ENCODE data around the gene HIPK3. TPM values are rescaled to one million over a fixed set of nuclear protein-coding genes. Genes with fewer than 3 reads are reported as not detected.
A peak's percentile ranks its signal among the peaks of the same experiment; 100 is the strongest.

The HIPK3 gene
- total RNA-seq, 4 donors from 2014 or later: 292 to 331 (median 308) TPM

GRCh38 chr11:33264926-33265325 lies 7.7 kb downstream of the HIPK3 start:
- no peaks in the 10 kb centered on the region for H3K27me3 ChIP-seq
- no peak for ATAC-seq
- H3K4me3 ChIP-seq: no peak overlapping the region
- no peaks in the 10 kb centered on the region for H3K9me3 ChIP-seq
- peak overlapping the region in 1 of 4 donors; percentile 98 for H3K27ac ChIP-seq
- no peak for TF ChIP-seq CTCF (IDR thresholded peaks at IDR 0.05)
- TF ChIP-seq EP300 (IDR thresholded peaks at IDR 0.05): no peak
- no peak for TF ChIP-seq POLR2AphosphoS5 (IDR thresholded peaks at IDR 0.05)
- TF ChIP-seq POLR2A (IDR thresholded peaks at IDR 0.05): no peak
- H3K36me3 ChIP-seq: no peaks in the 10 kb centered on the region
- peaks cover 23 to 98% (median 55%) of the 10 kb centered on the region in 3 donors for H3K4me1 ChIP-seq

- peak; percentile 53 for ATAC-seq
- Histone ChIP-seq H3K4me1 (peaks cover 21 to 100% (median 61%) of the 10 kb centered on the region in 3 donors), H3K9me3 (no peaks in the 10 kb centered on the region)
These were observed 9.4 kb downstream of the HIPK3 start for GRCh38 chr11:33266393-33267215.

GRCh38 chr11:33268945-33269540 lies 11.9 kb downstream of the HIPK3 start:
- ATAC-seq: no peak
- H3K4me1 ChIP-seq: peaks cover 17 to 97% (median 45%) of the 10 kb centered on the region in 3 donors
- no peak overlapping the region for H3K27ac ChIP-seq
- no peaks in the 10 kb centered on the region for H3K27me3 ChIP-seq
- 72 to 79% methylated on average over 4 of the region's 4 CpGs for WGBS, 2 donors (ENCODE audit: low coverage in 1 of 2)
- no peak for TF ChIP-seq CTCF (IDR thresholded peaks at IDR 0.05)
- peak; percentile 14 for TF ChIP-seq POLR2AphosphoS5 (IDR thresholded peaks at IDR 0.05)
- no peaks in the 10 kb centered on the region for H3K9me3 ChIP-seq
- H3K36me3 ChIP-seq: no peaks in the 10 kb centered on the region
- no peak overlapping the region for H3K4me3 ChIP-seq

More at GRCh38 chr11:33266393-33267215, 9.4 kb downstream of the HIPK3 start:
- Histone ChIP-seq H3K4me3 (no peak overlapping the region), H3K27ac (peak overlapping the region in 2 of 4 donors; percentile 28 to 36), H3K36me3 (no peaks in the 10 kb centered on the region), H3K27me3 (no peaks in the 10 kb centered on the region)
- no peak for TF ChIP-seq CTCF (IDR thresholded peaks at IDR 0.05)
- TF ChIP-seq EP300 (IDR thresholded peaks at IDR 0.05): no peak
- no peak for TF ChIP-seq POLR2AphosphoS5 (IDR thresholded peaks at IDR 0.05)
- no peak for TF ChIP-seq POLR2A (IDR thresholded peaks at IDR 0.05)
- WGBS, 2 donors (ENCODE audit: low coverage in 1 of 2): 30 to 39% methylated on average over 6 of the region's 8 CpGs

GRCh38 chr11:33269822-33270221 lies 12.6 kb downstream of the HIPK3 start:
- no peak overlapping the region for H3K27ac ChIP-seq
- TF ChIP-seq POLR2A (IDR thresholded peaks at IDR 0.05) (no peak), CTCF (IDR thresholded peaks at IDR 0.05) (no peak), POLR2AphosphoS5 (IDR thresholded peaks at IDR 0.05) (no peak), EP300 (IDR thresholded peaks at IDR 0.05) (no peak)
- peaks cover 20 to 97% (median 40%) of the 10 kb centered on the region in 3 donors for H3K4me1 ChIP-seq
- no peaks in the 10 kb centered on the region for H3K27me3 ChIP-seq
- no peak for ATAC-seq
- H3K9me3 ChIP-seq: no peaks in the 10 kb centered on the region
- WGBS, 2 donors (ENCODE audit: low coverage in 1 of 2): 85 to 90% methylated on average over 4 to 6 of the region's 6 CpGs
- no peaks in the 10 kb centered on the region for H3K36me3 ChIP-seq
- no peak overlapping the region for H3K4me3 ChIP-seq

GRCh38 chr11:33271059-33271458 lies 13.9 kb downstream of the HIPK3 start:
- Histone ChIP-seq H3K9me3 (no peaks in the 10 kb centered on the region), H3K4me1 (peaks cover 23 to 97% (median 34%) of the 10 kb centered on the region in 3 donors), H3K4me3 (no peak overlapping the region), H3K27me3 (no peaks in the 10 kb centered on the region), H3K36me3 (no peaks in the 10 kb centered on the region), H3K27ac (no peak overlapping the region)
- no peak for TF ChIP-seq POLR2AphosphoS5 (IDR thresholded peaks at IDR 0.05)
- no peak for TF ChIP-seq CTCF (IDR thresholded peaks at IDR 0.05)
- TF ChIP-seq EP300 (IDR thresholded peaks at IDR 0.05): no peak
- TF ChIP-seq POLR2A (IDR thresholded peaks at IDR 0.05): no peak
- 88 to 92% methylated on average over 3 of the region's 3 CpGs for WGBS, 2 donors (ENCODE audit: low coverage in 1 of 2)
- ATAC-seq: no peak

Data from gastroesophageal sphincter (tissue), 4 donors.